ENCODE data around the gene ANO7. TPM values are rescaled to one million over a fixed set of nuclear protein-coding genes. Genes with fewer than 3 reads are reported as not detected.

The ANO7 gene
- total and polyA plus RNA-seq, 2 of the 13 experiments (the other 11 are each of a cell fraction or from before 2014, with no cell fraction given) = 4.1 to 4.9 TPM

- TF ChIP-seq NFATC3 (CRISPR knock-in tag; IDR thresholded peaks at IDR 0.05) (no peak), ZNF879 (CRISPR knock-in tag; IDR thresholded peaks at IDR 0.05) (no peak), SATB2 (CRISPR knock-in tag; IDR thresholded peaks at IDR 0.05) (no peak), ZSCAN30 (CRISPR knock-in tag; IDR thresholded peaks at IDR 0.05) (no peak), ZSCAN9 (CRISPR knock-in tag; IDR thresholded peaks at IDR 0.05; ENCODE audit: borderline replicate concordance) (no peak), GTF3A (CRISPR knock-in tag; conservative IDR thresholded peaks at IDR 0.05) (no peak), NFKB2 (CRISPR knock-in tag; IDR thresholded peaks at IDR 0.05; ENCODE audit: borderline replicate concordance) (no peak), SMYD3 (CRISPR knock-in tag; IDR thresholded peaks at IDR 0.05) (no peak), ZNF800 (CRISPR knock-in tag; IDR thresholded peaks at IDR 0.05) (no peak), HES4 (CRISPR knock-in tag; IDR thresholded peaks at IDR 0.05; ENCODE audit: borderline replicate concordance) (no peak), REST (IDR thresholded peaks at IDR 0.05; ENCODE audit: borderline replicate concordance in 1 of 2, low read depth in 1 of 2, low read length in 2 of 2) (no peak), ZNF3 (CRISPR knock-in tag; IDR thresholded peaks at IDR 0.05) (no peak), ZNF577 (CRISPR knock-in tag; IDR thresholded peaks at IDR 0.05; ENCODE audit: borderline replicate concordance, low read depth) (no peak), NR2F2 (IDR thresholded peaks at IDR 0.05; ENCODE audit: borderline replicate concordance, low read depth) (no peak), MBNL3 (CRISPR knock-in tag; conservative IDR thresholded peaks at IDR 0.05) (no peak), GFI1 (CRISPR knock-in tag; IDR thresholded peaks at IDR 0.05; ENCODE audit: borderline replicate concordance) (no peak), ZNF143 (CRISPR knock-in tag; IDR thresholded peaks at IDR 0.05) (no peak), ZNF770 (CRISPR knock-in tag; IDR thresholded peaks at IDR 0.05) (no peak), MYPOP (CRISPR knock-in tag; IDR thresholded peaks at IDR 0.05) (no peak), ATF5 (CRISPR knock-in tag; IDR thresholded peaks at IDR 0.05; ENCODE audit: low read depth) (no peak), YY1 (IDR thresholded peaks at IDR 0.05; ENCODE audit: insufficient read depth, insufficient replicate concordance, low read depth, low read length) (no peak), PHF5A (CRISPR knock-in tag; IDR thresholded peaks at IDR 0.05; ENCODE audit: low read depth, unreplicated experiment) (no peak)
Observed at GRCh38 chr2:241149675-241149924, 38.9 kb upstream of the ANO7 start (continued).
